RKO (cell line): ENCODE measurements around the gene TSPYL1.
"Not testable (repeated sequence)": the region's sequence is repeated elsewhere in the genome, so short reads cannot be mapped to it uniquely, and the experiment has no call there.

Source experiments
- DNase-seq: peaks from one replicate; pipeline ENCODE4 v3.0.0-alpha.2; 2016; ENCODE audit warnings: low spot score

Gene TSPYL1

DNA sequence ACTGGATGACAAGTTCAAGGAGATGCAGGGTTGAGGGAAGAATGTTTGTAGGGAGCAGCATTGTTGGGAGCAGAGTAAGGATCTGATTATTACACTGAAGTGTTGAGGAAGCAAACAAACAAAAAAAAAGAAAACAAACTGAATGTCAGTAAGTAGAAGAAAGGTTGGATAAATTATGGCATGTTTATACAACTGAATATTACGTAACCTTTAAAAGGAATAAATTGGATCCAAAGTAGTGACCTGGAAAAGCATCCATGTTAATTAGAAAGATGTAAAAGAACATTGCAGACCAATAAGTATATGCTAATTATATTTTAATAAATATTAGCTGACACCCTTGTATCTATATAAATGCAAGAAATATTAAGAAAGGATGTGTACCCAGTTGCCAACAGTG is 12.8 kb upstream of the TSPYL1 start:
- DNase-seq, result no peak

DNA sequence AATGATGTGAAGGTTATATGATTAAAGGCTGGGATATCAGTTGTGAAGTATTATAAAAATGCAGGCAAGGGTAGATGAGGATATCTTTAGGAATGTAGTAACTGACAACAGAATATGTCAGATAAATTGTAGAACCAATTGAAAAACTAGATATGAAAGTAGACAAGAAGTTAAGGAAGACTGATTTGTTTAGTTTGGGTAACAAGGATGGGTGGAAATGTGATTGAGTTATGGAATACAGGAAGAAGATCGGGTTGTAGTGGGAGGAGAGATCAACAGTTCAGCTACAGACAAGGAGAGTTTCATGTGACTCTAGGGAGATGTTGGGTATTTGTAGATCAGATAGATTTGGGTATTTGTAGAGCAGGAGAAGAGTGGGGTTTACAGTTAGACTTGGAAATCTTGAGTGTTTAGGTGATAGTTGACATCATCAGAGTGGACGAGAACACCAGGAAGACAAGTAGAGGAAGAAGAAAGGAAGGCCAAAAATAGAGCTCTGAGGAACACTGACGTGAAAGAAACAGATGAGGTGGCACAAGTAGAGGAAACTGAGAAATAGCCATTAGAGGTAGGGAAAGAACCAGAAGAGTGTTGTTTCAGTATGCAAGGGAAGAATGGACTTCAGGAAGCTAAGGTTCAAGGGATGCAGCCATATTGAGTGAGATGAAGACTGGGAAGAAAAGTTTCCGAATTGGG is 12.1 kb upstream of the TSPYL1 start:
- DNase-seq, result no peak

DNA sequence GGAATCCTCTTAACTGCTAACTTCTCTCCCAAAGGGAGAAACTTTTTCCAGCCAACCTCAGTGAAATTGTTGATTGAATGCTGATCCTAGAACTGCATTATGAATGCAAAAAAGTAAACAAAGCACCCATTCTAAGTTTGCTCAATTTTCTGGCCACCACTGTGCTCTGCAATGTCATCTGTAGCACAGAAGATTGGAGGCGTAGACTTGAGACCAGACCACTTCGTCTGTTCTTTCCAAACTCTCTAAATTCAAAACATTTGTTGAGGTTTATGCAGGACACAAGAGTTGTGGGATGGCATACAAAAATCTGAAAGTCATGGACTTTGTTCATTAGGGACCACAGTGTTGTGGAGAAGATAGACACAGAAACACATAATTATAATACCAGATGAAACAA is 11.1 kb upstream of the TSPYL1 start:
- DNase-seq, result no peak

DNA sequence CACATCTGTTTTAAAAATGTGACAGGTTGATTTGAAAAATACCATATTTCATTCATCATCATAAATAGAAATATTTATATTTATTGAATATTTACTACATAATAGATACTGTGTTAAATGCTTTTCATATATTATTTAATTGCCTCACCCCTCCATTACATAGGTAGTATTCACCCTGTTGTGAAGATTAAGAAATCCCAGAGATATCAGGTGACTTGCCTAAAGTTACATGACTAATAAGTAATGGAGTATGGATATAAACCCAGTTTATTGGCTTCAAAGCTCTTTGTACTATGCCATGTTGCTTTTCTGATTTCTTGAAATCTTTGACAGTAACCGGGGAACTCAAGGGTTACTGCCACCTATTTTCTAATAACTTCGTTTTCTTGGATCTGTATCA is 10.1 kb upstream of the TSPYL1 start:
- no peak for DNase-seq

DNA sequence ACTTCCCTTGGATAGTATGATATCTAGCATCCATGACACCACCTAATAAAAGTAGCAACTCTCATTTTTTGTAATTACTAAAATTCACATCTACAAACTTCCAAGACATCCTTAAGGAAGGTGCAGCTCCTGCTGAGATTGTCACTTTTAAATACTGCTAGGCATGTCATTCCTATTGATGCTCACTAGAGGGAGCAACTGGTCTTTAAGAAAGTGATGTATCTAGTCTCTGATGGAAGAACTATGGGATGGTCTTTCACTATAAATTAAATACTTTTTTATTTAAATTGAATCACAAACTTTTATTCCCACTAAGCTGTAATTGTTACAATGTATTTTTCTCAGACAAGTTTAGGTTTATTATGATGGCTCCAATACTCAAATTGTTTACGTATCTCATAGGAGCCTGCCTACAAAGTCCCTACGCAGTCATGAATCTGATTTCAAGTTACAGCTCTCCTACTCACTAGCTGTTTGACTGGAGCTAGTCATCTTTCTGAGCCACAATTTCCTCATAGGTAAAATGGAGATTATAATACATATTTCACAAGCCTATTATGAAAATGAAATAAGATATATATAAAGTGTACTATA is 8.1 kb upstream of the TSPYL1 start:
- DNase-seq, result peak; percentile 84

DNA sequence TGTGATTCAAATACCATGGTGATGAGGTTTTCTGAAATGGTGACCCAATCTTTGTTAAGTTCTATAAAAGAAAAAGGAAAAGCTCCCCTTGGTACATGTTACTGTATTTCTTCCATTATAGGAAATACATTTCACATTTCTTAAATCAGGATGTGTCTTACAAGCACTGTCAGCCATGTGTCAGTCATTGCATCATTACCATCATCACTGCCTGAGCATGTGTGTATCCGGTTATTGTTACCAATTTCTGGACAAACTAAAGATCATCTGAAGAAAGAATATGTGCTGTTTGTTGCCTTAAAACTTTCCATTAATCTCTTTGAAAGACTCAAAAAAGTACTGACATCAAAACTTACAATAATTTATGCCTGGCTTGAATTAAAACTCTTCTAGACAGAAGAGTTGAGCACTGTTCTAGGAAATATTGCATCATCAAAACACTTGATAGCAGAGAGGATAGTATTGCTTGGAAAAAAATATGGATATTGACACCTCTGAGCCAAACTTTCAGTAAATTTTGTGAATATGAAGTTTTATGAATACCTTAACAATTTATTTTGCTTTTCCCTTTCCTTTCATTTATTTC is 7.1 kb upstream of the TSPYL1 start:
- DNase-seq, result peak; percentile 66

DNA sequence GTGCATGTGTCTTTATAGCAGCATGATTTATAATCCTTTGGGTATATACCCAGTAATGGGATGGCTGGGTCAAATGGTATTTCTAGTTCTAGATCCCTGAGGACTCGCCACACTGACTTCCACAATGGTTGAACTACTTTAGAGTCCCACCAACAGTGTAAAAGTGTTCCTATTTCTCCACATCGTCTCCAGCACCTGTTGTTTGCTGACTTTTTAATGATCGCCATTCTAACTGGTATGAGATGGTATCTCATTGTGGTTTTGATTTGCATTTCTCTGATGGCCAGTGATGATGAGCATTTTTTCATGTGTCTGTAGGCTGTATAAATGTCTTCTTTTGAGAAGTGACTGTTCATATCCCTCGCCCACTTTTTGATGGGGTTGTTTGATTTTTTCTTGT is 5.3 kb upstream of the TSPYL1 start:
- not testable (repeated sequence) for DNase-seq

DNA sequence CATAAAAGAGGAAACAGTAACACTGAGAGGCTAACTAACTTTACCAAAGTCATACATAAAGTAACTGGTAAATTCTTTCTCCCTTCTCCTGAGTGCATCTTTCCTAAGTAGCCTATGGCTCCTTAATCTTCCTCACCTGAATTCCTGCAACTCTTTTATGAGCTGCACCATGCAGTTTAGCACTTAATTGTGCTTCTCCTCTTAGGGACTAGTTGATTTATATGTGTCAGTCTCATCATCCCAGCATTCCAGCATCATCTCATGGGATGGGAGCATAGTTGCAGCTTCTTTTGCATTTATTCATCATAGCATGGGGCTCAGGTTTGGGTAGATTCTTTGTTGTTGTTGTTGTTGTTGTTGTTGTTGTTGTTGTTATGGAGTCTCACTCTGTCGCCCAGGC is 3.5 kb upstream of the TSPYL1 start:
- DNase-seq, result no peak

DNA sequence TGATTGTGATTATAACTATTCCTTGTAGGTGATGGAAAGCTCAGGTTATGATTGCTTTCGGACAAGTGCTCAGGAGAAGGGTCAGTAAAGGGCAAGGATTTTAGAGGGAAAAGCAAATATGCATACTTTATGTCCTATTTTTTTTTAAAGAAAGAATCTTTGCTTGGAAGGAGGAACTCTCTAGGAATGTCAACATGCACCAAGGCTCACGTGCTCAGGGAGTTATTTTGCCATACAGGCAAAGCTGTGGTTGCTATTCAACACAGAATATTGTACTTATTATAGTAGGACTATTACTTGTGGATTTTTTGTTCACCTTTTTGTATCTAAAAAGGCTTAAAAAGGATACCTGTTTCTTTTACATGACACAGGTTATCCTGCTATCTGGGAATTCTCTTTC is 3.0 kb upstream of the TSPYL1 start:
- DNase-seq, result no peak

DNA sequence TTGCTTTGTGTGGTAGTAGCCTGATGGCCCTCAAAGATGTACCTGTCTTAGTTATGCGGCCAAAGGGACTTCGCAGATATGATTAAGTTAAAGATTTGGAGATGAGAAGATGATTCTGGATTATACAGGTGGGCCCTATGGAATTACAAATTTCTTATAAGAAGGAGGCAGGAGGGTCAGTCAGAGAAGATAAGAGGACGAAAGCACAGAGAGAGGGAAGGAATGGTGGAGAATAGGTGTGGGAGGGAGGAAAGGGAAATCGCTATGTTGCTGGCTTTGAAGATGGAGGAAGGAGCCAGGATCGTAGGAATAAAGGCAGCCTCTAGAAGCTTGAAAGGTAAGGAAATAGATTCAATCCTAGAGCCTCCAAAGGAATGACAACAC is 1.2 kb upstream of the TSPYL1 start:
- no peak for DNase-seq

DNA sequence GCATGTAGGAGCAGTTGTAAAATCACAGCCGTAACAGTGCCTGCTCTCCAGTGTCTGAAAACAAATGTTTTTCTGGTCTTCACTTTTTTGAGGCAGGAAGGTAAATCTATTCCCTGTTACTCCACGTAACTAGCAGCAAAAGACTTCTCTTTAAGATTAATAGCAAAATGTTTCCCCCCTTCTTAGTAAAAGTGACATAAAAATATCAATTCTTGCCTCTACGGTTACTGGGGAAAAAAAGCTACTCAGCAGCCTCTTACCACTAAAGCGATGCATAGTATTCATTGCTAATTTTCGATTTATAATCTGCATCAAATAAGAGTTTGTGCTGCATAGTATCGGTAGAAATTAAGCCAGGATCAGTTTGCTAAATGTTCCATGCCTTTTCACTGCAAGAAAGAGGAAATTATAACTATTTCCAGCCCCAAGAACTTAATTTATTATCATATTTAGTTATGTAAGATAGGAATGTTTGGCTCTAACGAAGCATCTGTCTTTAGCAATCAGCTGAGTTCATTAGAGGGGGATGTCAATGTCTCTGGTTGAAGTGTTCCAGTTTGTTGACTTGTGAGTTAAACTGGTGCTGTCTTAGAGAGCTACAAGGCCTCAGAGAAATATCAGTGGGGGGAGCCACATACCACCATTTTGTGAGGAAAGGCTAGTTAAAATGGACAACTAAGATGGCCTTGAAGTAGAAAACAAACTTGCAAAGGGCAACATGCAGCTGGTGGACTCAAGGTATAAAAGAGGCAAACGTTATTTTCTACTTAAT is 617 bp upstream of the TSPYL1 start:
- peak; percentile 37 for DNase-seq

DNA sequence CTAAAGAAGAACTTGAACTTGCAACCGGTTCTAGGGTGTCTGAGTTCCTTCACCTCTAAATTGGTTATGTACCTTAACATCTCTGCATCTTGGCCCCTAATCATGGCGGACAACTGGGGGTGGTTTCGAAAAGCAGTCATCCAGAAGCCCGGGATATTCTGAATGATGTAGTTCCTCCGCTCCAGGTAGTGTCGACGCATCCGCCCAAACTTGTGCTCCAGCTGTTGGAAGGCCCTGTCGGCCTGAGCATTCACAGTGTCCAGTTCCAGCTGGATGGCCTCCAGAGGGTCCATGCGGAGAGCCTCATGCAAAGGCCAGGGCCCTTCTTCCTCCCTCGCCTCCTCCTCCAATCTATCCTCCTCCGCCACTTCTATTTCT is 887 bp downstream of the TSPYL1 start:
- peak; percentile 72 for DNase-seq

DNA sequence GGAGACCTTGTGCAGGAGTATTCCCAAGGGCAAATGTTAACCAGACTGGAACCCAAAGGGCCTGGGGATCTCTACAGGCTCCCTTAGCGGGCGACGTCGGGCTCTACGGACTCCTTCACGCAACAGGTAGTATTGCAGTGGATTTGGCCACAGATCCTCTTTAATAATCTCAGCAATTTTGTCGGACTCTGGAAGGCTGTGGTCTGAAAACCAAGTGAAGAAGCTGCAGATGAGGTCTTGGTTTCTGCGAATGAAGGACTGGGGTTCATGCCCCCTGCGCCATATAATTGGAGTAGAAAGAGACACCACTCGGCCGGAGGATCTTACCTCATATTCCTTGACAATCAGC is 1.3 kb downstream of the TSPYL1 start:
- no peak for DNase-seq

DNA sequence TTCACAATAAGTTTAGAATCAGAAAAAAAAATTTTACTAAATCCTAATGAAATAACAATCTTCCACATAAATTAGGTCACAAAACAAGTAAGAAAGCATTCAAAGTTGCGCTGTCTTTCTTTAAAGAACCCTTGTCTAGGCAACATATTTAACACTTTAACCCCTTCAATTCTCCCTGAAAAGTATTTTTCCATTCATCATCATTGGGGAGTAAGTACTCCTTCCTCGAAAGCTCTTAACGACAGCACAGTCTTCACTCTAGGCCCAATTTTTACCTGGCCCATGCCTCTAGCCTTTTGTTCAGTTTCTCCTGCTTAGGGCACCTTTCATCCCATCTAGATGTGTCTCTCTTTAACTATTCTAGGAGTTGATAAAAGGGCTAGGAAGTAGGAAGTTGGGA is 2.6 kb downstream of the TSPYL1 start:
- DNase-seq, result peak; percentile 35

DNA sequence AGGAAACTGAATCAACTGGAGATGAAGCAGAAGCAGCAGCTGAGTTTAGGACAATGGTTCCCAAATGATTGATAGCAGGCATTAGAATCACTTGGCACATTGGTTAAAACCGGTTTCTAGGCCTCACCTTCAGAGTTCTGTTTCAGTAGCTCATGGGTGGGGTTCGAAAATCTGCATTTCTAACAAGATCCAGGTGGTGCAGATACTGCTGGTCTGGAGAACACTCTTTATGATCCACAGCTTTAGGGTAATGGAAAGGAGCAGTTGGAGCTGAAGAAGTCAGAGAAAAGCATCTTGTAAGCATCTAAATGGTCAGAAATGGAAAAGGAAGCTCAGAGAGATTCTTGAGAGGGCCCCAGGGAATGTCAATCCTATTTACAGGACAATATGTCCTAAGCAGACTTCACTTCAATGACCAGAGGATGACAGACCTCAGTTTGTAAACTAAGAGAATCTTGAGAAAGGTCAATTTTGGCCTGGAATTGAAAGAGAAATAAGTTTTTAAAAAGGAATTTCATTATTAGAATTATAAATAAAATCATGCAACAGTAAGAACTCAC is 8.5 kb downstream of the TSPYL1 start:
- DNase-seq, result no peak

DNA sequence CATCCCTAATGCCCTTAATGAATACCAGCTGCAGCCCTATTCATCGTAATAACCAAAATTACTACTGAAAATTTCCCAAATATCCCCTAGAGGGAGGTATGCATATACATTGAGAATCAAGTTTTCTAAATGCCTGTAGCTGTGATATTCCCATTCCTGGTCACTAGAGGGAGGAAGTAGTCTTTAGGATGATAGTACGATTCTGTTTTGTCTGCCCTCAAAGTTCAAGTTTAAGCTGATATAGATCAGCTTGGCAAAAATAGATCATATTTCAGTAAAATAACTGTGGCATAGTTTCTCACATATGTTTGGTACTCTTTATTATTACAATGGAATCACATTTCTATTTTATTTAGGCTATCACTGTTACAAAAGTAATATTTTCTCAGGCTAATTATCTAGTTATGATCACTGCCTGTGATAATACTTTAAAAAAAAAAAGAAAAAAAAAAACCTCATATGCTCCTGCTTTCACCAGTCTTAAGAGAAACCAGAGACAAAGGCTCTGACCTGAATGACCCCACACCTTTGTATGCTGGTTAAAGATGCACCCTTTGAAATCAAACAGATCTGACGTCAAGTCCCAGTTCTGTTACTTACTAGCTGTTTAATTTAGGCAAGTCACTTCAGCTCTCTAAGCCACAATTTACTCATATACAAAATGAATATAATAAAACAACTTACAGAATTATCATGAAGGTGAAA is 11.0 kb downstream of the TSPYL1 start:
- peak; percentile 93 for DNase-seq

DNA sequence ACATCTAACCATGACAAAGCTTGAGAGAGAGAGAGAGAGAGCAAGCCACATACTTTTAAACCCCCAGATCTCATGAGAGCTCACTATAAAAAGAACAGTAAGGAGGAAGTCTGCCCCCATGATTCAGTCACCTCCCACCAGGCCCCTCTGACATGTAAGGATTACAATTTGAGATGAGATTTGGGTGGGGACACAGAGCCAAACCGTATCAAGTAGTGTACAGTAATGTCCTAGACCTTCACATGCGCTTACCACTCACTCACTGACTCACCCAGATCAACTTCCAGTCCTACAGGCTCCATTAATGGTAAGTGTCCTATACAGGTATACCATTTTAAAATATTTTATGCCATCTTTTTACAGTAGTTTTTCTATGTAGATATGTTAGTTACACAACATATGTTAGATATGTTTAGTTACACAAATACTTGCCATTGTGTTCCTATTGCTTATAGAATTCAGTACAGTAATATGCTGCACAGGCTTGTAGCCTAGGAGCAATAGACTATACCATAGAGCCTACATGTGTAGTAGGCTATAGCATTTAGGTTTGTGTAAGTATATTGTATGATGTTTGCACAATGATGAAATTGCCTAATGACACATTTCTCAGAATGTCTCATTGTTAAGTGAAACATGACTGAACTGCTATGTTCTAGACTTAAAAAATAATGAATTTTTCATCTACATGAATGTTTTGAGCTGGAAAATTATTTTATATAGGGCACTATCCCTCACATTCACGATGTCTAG is 11.7 kb downstream of the TSPYL1 start:
- DNase-seq, result peak; percentile 36

DNA sequence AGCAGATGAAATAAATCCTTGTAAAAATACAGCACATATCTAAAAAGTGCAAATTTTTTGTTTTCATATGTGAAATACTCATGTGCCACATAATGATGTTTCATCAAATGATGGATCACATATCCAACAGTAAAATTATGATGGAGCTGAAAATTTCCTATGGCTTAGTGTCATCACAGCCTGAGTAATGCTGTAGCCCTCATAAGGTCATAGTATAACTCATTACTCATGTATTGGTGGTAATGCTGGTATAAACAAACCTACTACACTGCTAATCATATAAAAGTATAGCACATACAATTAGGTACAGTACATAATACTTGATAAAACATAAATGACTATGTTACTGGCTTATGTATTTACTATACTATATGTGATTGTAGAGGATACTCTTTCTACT is 12.9 kb downstream of the TSPYL1 start:
- DNase-seq, result peak; percentile 74

DNA sequence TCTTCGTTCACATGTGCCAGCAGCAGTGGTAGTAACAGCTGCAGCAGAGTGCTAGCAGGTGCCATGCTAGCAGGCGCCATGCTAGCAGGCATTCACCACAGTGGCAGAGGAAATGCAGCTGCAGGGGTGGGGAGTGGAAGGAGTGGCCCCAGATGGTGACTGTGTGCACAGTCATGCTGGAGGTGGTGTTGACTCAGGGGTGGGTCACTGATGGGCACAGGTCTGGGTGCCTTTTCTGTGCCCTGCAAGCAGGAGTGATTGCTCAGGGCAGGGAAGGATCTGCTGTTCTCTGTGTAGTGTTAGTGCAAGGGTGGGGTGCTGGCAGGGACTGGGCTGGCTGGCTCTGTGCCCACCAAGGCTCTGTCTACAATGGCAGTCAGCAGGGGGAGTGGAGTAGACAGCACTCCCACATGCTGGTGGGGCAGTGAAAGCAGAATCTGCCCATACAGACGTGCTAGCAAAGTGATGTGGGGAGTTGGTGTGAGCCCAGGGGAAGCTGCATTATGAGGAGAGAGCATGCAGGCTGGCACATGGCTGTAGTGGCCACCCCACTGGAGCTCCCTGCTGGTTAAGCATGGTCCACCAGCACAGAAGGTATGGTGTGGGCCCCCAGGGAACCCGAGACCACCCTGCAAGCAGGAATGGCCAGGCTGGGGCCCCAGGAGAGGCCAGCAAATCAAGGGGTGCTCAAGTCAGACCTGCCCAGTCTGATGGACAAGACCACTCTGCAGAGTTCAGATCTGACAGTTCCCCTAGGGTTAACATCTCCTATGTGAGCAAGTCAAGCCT is 14.5 kb downstream of the TSPYL1 start:
- DNase-seq, result peak; percentile 60

DNA sequence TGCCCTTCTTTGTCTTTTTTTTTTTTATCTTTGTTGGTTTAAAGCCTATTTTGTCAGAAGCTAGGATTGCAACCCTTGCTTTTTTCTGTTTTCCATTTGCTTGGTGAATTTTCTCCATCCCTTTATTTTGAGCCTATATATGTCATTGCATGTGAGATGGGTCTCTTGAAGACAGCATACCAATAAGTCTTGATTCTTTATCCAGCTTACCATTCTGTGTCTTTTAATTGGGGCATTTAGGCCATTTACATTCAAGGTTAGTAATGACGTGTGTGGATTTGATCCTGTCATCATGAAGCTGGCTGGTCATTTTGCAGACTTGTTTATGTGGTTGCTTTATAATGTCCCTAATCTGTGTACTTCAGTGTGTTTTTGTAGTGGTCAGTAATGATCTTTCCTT is 16.4 kb downstream of the TSPYL1 start:
- DNase-seq, result no peak

DNA sequence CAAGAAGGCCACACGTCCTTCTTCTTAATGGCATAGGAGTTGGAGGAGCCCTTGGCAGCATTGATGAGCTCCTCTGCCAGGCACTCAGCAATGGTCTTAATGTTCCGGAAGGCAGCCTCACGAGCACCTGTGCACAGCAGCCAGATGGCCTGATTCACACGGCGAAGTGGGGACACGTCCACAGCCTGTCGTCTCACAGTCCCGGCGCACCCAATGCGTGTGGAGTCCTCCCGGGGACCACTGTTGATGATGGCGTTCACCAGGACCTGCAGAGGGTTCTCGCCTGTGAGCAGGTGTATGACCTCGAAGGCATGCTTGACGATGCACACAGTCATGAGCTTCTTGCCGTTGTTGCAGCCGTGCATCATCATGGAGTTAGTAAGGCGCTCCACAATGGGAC is 21.2 kb downstream of the TSPYL1 start:
- DNase-seq, result no peak
